VCaP (cell line): Measurements from ENCODE around the gene SOX9.
A peak's percentile ranks its signal among the peaks of the same experiment; 100 is the strongest.

Source experiments
- H3K27ac ChIP-seq: fragments of 450-650 bp; 2 replicates; pipeline ENCODE4 v1.5.1; 2017
- TF ChIP-seq, protein P1 (sequence below): fragments of 450-650 bp; conservative IDR thresholded peaks from 2 replicates; pipeline ENCODE4 v1.5.1; 2017; ENCODE audit warnings: mild to moderate bottlenecking, moderate library complexity

SOX9 gene

GRCh38 chr17:72134608-72135394 is 14.0 kb downstream of the SOX9 start:
- H3K27ac ChIP-seq, result no peak overlapping the region
- TF ChIP-seq, protein P1, sequence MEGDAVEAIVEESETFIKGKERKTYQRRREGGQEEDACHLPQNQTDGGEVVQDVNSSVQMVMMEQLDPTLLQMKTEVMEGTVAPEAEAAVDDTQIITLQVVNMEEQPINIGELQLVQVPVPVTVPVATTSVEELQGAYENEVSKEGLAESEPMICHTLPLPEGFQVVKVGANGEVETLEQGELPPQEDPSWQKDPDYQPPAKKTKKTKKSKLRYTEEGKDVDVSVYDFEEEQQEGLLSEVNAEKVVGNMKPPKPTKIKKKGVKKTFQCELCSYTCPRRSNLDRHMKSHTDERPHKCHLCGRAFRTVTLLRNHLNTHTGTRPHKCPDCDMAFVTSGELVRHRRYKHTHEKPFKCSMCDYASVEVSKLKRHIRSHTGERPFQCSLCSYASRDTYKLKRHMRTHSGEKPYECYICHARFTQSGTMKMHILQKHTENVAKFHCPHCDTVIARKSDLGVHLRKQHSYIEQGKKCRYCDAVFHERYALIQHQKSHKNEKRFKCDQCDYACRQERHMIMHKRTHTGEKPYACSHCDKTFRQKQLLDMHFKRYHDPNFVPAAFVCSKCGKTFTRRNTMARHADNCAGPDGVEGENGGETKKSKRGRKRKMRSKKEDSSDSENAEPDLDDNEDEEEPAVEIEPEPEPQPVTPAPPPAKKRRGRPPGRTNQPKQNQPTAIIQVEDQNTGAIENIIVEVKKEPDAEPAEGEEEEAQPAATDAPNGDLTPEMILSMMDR, result no peak

GRCh38 chr17:72135546-72136325 is 14.9 kb downstream of the SOX9 start:
- TF ChIP-seq, protein P1, result no peak
- no peak overlapping the region for H3K27ac ChIP-seq

DNA sequence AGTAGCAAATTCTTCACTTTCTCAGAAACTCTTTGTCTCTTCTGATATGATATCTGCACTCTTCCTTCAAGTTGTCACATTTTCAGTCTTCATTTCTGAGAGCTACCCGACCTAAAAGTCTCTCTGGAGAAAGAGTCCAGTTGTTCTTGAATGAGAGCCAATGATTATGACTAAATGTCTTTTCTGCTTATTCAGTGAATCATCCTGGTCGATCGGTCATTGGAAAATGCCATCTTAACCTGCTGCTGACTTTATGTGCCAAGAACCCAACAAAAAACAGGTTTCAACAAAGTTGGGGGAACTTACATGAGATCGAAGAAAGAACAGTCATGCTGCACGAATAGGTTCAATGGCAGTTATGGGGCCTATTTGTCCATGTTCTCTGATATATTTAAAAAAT is 15.9 kb downstream of the SOX9 start:
- H3K27ac ChIP-seq, result no peak overlapping the region
- TF ChIP-seq, protein P1, result no peak

DNA sequence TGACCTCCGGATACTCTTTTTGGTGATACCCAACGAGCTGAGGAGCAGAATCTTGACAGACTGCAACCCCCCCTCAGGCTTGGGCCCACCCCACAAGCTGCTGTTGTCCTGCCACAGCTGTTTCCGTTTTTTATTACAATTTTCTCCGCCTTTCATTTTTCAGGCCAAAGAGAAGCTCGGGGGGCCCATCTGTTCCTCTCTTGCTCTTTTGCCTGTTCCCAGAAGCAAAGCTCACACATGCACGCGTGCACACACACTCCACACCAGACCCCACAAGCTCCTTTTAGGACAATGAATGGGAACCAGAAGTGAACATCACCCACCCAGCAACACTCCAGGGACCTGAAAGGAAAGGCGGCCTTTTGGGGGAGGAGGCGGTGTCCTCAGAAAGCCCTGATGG is 16.3 kb downstream of the SOX9 start:
- no peak overlapping the region for H3K27ac ChIP-seq
- TF ChIP-seq, protein P1, result no peak

GRCh38 chr17:72139212-72139611 is 18.4 kb downstream of the SOX9 start:
- TF ChIP-seq, protein P1, result no peak
- H3K27ac ChIP-seq, result no peak overlapping the region

- TF ChIP-seq, protein P1, result no peak
- peak overlapping the region; percentile 21; the same call in 1 of the 2 replicates for H3K27ac ChIP-seq
Observed at GRCh38 chr17:72141336-72141735, 20.5 kb downstream of the SOX9 start.

- H3K27ac ChIP-seq, result peak overlapping the region; percentile 42; the same call in 1 of the 2 replicates
Observed at GRCh38 chr17:72142097-72142496, 21.3 kb downstream of the SOX9 start.
